Hematopoietic multipotent progenitor cell treated with erythropoietin and hydrocortisone succinate and interleukin-3 and kit ligand, for 17 days (in vitro differentiated cells): ENCODE measurements around the gene UNK.

Experiments used
- DNase-seq: peaks from one replicate; pipeline ENCODE4 v3.0.0-alpha.2; 2015; ENCODE audit warnings: low spot score

UNK gene

DNA sequence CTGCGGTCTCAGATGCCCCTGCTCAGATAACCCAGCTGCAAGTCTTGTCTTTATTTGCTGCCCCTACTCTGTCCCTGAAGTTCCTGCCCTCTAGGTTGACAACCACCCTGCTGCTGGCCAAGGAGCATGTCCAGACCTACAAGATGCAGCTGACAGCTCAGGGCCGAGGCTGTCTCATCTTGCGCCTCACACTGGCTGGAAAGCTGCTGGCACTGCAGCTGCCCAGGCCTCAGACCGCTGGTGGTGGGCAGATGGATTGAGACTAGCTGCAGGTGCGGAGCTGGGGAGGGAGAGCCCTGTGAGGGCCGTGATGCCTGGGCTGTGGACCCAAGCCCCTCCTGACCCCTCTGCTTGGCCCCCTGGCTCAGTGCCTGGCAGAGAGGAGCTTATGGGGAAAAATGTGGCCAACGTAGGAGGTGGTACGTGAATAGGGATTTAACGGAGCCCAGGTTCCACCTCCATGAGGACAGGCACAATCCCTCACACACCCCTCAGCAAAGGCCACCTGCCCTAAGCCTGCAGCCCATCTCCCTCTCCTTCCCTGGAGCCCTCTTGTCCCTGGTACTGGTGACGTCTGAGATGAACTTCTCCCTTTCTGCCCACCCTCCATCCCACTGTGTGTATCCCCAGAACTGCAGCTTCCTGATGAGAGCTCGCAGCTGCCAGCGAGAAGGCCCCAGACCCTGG is 11.3 kb upstream of the UNK start:
- no peak for DNase-seq

DNA sequence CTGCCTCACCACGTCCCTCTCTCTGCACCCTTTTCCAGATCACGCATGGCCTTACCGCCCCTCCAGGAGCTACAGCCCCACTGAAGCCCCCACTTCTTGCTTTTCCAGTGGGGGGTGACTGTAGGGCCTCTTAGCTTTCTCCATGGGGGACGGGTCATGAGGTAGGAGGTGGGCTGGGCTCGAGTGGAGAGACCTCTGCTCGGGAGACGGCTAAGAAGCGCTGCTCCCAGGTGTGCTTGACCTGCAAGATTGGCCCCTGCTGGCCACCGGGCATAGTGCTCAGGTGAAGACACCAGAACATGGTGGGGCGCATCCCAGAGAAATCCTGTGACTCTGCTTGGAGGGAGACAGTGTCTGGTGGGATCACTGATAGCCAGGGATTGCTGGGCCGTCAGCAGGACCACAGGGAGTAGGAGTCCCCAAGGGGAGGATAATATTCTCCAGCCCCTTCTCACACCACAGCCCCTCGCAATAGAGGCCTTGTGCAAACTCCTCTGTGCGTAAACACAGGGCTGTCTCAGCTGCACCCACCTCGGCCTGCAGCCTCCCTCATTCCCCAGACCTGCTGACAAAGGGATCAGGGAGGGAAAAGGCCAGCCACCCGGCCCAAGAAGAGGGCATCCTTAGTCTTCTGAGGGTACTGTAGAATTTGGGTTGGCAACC is 10.7 kb upstream of the UNK start:
- DNase-seq, result no peak

DNA sequence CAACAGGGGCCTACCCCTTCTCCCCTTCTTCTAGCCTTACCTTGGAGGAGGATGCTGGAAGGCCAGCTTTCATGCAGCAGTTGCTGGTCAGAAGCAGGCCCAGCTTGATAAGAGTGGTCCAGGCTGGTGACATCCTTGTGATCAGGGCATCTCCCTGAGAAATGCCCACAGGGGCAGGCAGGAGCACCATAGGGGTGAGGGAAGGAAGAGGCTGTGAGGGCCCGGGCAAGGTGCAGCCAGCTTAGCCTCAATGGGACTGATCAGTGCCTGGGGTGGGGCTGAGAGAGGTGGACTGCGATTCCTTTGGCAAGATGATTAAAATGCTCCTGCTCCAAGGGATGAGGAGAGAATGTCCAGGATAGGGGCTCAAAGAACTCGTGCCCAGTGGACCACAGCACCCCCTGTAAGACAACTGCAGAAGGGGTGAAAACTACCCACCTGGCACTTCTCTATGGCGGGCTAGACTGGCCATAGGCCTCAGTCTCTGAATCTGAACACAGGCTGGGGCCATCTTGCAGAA is 10.1 kb upstream of the UNK start:
- no peak for DNase-seq

DNA sequence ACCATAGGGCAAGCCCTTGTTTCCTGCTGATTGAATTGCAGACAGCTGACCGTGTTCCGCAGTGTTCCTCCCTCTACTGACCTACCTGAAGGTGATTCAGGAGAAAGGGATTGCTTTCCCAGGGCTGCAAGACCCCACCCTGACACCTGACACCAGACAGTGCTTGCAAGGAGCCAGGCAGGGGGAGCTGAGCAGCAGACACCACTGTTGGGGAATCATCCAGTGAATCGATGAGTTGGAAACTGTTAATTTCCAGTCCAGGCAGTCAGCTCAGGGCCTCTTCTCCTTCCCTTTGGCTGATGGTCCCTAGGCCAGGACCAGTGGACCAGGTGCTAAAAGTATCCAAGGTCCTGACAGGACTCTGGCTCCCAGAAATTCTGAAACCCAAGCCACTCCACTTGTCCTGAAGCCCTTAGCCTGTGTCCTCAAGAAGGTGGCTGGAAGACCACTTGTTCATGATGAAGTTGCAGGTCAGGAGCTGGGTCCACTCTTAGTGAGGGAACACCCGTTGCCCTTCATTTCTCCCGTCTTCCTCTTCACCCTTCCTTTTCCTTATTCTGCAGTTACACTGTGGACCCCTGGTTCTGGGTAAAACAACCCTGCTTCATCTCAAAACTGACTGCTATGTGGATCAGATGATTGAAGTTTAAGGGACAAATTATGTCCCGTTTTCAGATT is 9.5 kb upstream of the UNK start:
- DNase-seq, result peak; percentile 21

DNA sequence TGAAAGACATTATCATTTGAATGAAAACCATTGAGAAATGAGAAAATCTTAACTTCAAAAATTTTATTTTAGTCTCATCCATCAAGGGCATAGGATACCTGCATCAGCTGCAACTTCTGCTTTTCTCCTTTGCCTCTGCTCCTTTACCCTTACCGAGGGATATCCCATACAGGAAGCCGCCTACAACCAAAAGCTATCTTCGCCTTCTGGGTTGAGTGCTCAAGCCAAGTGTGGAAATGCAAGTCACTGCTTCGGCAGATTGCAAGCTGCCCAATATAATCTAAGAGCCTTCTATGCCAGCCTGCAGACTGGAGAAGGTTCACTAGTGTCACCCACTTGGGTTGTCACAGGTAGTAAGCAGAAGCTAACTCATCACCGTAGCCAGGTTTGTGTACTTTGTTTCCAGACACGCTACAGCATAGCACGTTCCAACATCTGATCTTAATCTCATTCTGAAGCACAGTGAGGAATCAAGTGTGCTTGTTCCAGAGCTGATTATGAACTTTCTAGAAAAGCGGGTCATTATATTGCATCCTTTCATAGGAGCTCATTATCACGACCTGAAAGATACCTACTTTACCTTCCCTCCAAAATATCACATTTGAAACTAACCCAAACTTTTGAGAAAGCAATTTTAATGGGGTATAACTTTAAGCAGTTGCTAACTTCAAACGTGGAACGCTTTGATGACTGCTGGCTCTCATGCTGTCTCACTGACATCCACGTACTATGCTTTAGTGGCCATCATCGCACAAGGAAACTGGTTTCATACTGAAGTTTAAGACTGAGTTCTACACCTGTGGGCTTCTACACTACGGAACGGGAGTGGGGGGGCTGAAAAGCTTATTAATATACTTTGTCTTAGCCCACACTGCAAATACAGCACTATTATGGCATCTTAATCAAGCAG is 8.0 kb upstream of the UNK start:
- DNase-seq, result peak; percentile 75

DNA sequence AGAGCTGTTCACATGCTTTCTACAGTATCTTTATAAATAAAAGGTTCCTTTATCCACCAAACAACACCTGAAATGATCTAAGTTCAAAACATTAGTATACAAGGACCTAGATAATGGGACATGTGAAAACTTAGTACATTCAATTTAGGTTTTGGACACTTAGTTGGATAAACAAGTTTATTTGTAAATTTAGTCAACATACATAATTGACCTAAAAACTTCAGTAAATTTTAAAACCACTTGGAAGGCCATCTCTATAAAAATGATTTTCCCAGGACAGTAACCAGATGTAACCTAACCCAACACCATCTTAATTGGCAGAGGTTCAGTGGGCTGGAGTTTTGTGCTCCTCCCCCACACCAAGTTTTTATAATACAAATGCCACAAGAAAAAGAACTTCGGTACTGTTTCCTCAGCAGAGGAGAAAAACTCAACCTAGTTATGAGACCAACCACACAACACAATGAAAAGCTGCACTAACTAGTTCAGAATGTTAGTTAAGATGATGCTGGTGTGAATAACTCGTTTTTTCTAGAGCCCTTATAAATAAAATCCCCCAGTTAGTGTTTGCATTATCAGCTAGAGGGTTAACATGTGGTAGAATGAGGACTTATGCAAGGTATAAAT is 7.2 kb upstream of the UNK start:
- peak; percentile 28 for DNase-seq

DNA sequence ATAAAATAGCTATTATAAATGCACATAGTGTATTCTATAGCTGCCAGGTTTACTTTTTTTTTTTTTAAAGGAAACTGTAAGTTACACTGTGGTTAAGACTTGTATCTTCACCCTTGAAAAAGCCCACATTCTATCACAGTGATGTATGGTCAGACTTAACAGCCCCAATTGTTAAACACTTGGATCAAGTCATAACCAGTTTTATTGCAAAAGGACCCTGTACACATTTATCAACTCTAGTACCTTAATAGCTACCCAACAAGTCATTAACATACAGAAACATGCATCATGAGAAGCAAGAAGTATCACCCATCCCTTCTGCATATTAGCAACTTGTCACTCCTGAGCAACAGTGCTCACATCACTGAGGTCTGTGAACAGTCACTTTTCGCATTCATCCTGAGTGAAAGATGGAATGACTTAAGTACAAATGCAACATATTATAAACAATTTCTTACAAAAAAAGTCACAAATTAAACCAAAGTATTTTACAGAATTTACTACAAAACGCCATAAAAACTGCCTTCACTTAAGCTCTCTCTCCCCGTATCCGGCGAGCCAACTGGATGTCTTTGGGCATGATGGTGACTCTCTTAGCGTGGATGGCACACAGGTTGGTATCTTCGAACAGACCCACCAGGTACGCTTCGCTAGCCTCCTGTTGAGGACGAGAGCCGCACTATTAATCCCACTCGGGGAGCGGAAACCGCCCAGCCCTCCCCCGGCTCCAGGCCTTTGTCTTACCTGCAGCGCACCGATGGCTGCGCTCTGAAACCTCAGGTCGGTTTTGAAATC is 6.3 kb upstream of the UNK start:
- DNase-seq, result peak; percentile 50

DNA sequence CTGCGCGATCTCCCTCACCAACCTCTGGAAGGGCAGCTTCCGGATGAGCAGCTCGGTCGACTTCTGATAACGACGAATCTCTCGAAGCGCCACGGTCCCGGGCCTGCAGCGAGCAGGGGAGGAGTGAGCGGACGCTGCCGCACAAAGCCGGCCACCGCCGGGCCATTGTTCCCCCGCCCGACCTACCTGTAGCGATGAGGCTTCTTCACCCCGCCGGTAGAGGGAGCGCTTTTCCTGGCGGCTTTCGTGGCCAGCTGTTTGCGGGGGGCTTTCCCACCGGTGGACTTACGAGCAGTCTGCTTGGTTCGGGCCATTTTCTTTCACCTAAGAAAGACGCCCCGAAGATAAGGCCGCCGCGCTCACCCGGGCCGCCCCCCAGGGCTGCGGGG is 5.8 kb upstream of the UNK start:
- DNase-seq, result peak; percentile 90

DNA sequence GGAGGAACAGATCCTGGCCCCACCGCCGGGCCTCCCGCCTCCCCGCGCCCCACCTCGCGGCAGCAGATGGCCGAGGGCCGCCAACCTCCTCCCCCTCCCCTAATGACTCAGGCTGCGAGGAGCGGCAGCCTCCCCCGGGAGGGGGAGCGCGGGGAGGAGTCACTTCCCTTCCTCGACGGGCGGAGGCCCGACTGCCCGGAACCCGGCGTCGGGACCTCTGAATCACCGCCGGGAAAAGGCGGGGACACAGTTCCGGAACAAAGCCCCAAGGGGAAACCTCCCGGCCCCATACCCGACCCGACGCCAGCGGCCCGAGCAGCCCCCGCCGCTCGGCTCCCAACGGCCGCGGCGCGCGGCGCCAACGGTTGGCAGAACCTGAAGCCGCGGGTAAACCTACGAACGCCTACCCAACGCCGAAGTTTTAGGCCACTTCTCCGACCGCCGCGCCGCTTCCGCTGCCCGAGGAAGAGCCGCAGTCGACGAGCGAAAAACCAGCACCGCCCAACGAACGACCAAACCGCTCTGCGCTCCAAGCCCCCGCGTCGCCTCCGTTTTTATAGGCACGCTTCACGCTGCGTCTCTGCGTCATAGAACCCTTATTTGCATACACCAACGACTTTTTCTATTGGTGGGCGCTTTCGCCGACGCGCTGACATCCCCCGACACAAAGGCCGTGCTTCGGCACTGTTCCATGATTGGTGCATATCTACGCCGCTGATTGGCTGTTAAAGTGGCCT is 5.2 kb upstream of the UNK start:
- DNase-seq, result peak; percentile 100

DNA sequence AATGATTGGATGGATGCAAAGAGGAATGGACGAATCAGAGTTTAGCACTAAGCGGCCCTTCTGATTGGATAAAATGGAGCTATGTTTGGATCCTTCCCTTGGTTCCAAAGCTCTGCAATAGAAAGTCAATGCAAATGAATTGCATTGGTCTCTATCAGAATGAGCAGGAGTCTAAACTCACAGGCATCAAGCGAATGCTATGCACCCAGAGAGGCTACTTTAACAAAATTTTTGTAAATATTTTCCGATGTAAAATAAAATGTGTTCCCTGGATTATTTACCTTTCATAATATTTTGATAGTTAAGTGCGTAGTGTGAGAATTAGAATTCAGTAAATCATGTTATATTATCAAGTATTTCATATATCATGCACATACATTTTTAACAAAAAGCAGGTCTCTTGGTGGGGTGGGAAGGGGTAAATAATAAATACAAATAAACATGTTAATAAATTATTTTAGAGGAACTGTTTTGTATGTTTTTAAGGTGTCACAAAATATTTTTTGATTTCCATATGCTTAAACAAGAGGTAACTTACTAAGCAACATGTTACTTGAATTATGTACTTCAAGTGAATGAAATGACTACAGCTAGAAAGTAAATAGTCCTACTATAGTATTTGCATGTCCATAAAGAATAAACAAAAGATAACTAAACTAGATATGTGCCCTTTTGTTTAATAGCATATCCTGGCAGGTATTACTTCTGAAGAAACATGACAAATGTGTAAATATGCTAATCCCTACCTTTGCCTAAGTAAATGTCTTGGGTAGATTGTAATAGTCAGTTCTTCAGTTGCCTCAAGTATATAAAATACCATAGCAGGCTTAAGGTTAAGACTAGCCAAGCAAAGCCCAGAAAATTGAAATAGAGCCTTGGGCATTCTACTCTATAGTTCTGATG is 4.4 kb upstream of the UNK start:
- no peak for DNase-seq

DNA sequence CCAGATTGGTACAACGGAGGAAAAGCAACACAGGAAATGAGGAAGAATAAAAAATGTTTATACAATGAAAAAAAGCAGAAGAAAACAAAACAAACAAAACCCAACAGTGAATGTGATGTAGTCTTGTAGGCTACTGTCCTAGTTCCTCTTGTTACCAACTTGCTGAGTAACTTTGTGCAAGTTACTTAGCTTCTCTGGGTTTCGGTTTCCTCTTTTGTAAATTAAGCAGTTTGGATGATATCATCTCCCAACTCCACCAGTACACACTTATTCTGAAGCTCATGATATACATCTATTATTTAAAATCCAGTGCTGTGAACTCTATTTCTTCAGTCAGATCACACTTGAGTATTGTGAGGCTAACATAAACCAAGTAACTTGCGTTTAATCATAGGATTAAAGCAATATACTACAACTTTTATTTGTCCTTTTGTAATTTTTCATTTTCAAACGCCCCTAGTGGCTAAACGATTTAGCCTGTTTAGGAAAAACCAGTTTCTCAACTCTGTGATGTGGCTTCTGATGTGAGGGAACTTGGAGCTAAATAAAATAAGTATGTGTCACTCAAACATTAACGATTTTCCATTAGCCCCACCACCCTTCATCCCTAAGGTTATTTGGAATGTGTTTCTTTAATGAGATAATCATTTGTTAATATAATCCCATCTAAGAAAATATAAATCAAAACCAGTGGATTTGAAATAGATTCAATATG is 1.4 kb upstream of the UNK start:
- peak; percentile 80 for DNase-seq

DNA sequence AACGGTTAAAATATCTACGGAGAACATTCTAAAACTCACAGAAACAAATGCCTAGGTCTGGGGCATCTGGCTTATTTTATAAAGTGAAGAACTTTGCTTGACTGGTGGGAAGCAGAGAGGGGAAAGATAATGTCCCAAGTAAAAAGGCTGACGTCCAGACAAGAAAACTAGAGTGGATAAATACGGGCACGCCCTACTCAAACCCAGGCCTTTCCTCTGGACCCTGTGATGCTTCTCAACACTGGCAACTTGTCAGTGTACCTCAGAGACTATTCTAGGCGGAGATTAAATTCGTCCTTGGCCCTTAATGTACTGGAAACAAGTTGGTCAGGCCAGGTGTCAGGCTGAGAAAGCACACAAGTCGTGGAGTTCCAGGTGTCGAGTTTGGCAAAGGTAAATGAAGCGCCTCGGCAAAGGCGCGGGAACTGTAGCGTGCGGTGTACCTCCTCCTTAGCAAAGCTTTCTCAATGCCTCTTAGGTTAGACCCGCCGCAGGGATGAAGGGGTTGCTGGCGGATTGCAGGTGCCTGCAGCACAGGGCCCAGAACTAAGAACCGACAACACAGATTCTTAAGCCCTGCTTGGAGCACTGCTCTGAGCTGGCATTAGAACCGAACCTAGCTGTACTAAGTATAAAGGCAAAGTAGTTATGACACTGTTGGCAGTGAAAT is 668 bp upstream of the UNK start:
- no peak for DNase-seq

DNA sequence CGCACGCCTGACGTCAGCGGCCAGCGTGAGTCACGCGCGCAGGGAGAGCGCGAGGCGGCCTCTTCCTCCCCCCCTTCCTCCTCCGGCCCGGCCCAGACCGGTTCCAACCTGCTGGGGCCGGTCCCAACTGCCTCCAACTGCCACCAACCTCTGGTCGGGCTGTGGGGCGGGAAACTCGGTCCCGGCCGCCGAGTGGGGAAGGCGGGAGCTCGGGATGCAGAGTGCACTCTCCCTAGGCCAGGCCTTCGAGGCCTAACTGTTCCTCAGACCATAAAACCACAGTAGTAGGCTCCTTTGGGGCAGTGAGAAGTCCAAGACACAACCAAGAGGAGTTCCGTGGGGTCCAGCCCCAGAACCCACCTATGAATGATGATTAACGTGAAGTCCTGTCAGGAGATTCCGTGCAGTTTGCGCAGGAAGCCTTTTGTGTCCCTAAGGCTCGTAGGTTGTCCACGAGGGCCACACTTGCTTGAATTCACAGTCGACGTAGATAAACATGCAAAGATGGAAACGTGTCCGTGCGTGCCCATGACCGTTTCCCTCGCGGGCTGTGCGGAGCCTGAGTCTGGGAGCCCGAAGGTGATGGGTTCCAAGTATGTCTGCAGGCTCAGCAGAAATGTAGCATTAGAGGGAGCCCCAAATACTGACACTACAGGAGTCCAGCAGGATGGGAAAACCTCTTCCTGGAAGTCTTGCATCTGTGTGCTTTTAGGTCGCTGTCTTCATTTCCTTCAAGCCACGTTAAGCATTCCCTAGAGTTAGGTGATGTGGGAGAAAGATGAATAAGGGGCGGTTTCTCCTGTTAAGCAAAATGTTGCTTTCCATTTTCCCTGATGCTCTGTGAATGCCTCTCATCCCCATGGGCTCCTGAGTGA is 647 bp downstream of the UNK start:
- no peak for DNase-seq

DNA sequence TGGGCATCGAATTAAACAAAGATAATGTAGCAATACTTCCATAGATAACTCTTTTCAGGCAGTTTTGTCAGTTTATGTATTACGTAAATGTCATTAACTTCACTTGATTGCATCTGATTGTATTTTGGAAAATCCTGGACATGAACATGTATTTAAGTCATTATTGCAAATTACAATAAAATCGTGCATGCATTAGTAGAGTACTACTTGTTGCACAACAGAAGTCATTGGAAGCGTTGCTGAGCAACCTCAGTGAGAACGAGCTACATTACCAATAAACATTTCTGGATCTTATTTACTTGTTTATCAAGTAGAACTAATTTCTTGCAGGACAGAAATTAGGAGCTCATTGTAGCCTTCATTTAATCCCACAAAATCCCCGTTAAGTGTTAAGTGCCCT is 6.6 kb downstream of the UNK start:
- DNase-seq, result no peak

DNA sequence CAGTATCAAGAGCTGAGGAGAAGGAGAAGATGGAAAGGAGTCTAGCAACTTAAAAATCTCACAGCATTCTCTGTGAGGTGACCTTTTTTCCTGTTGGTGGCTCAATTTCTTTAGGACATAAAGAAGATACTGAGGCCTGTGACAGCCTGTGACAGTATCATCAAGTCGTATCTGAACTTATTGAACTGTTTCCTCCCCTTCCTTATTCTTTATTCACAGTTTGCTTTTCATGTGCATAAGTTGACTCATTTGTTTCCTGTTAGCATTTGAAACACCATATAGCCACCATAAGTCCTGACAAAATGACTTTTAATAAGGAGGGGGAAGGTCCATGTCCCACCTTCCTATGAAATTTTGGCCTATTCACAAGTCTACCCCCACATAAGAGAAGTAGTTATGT is 8.9 kb downstream of the UNK start:
- DNase-seq, result no peak

DNA sequence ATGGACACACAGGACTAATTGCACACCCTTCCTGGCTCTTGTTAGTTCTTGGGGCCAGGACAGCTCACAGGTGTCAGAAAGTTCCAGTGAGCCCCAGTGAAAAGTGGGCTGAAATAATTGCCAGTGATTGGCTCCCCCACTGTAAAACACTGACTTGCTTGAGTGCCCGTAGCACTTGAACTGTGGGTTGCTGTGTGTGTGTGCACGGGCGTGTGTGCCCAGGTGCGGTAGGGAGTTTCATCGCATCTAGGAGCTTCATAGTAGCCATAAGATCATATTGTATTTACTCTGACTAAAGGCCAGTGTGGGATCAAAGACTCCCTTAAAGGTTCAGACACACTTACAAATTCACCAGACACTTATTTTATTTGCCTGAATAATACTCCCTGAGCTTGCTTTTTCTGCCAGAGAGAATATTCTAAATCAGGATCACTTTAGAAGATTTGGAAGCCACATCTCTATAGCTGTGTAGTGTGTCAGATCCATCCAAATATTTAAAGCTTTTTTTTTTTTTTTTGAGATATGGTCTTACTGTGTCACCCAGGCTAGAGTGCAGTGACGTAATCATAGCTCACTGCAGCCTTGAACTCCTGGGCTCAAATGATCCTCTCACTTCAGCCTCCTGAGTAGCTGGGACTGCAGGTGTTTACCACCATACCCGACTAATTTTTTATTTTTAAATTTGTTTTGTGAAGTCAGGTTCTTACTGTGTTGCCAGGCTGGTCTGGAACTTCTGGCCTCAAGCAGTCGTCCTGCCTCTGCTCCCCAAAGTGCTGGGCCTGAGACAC is 11.4 kb downstream of the UNK start:
- no peak for DNase-seq
